Lower leg skin (tissue), 3 donors: ENCODE data around the gene CCDC169.

Source experiments
- POLR2A ChIP-seq, 2 donors: fragments of 450-650 bp; IDR thresholded peaks; one replicate each; pipeline ENCODE4 v1.6.1; 2016 to 2017; ENCODE audit warnings: antibody characterized with exemption in 2 of 2, mild to moderate bottlenecking in 1 of 2, moderate library complexity in 1 of 2
- TF ChIP-seq, protein P1 (sequence below), 3 donors: fragments of 450-650 bp; IDR thresholded peaks; one replicate each; pipeline ENCODE4 v1.5.1; 2016; ENCODE audit warnings: antibody characterized with exemption in 3 of 3, mild to moderate bottlenecking in 3 of 3, moderate library complexity in 2 of 3

DNA sequence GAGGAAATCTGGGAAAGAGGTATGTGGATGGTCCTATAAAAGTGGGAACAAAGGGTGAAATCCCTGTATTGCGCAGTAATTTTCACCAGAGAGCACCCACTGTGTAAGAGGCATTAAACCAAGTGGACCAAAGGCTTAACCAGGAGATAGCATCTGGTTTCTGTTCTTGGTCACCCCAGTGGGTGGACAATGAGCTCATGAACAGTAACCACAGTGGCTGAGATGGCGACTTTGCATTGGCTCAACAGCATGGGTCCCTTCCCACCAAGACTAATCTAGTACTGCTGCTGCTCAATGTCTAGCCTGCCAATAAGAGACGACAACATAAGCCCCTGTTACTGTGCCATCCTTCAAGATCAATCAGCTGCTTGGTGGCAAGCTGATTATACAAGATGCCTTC, 36.6 kb downstream of the CCDC169 start:
- no peak for TF ChIP-seq POLR2A (IDR thresholded peaks at IDR 0.05)
- TF ChIP-seq, protein P1, sequence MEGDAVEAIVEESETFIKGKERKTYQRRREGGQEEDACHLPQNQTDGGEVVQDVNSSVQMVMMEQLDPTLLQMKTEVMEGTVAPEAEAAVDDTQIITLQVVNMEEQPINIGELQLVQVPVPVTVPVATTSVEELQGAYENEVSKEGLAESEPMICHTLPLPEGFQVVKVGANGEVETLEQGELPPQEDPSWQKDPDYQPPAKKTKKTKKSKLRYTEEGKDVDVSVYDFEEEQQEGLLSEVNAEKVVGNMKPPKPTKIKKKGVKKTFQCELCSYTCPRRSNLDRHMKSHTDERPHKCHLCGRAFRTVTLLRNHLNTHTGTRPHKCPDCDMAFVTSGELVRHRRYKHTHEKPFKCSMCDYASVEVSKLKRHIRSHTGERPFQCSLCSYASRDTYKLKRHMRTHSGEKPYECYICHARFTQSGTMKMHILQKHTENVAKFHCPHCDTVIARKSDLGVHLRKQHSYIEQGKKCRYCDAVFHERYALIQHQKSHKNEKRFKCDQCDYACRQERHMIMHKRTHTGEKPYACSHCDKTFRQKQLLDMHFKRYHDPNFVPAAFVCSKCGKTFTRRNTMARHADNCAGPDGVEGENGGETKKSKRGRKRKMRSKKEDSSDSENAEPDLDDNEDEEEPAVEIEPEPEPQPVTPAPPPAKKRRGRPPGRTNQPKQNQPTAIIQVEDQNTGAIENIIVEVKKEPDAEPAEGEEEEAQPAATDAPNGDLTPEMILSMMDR (IDR thresholded peaks at IDR 0.05): no peak
